Renal cortex interstitium (tissue), 11 donors: Measurements from ENCODE around the gene NAT8. TPM values are rescaled to one million over a fixed set of nuclear protein-coding genes. Genes with fewer than 3 reads are reported as not detected.

Source experiments
- DNase-seq, 11 donors: peaks; one replicate each; pipeline ENCODE4 v3.0.0-alpha.2; 2013; ENCODE audit warnings: low read depth in 9 of 11, low spot score in 4 of 11; ENCODE audit errors: extremely low read depth in 1 of 11
- polyA plus RNA-seq, 3 donors: library from polyadenylated mRNA; unstranded; fragments of 120-200 nt; gene quantifications; one replicate each; pipeline ENCODE4 v1.2.1, GENCODE V29; 2013; ENCODE audit not compliant: insufficient read length in 3 of 3

The NAT8 gene
- polyA plus RNA-seq, 3 donors, result 22.6 to 32.0 (median 28.2) TPM

DNA sequence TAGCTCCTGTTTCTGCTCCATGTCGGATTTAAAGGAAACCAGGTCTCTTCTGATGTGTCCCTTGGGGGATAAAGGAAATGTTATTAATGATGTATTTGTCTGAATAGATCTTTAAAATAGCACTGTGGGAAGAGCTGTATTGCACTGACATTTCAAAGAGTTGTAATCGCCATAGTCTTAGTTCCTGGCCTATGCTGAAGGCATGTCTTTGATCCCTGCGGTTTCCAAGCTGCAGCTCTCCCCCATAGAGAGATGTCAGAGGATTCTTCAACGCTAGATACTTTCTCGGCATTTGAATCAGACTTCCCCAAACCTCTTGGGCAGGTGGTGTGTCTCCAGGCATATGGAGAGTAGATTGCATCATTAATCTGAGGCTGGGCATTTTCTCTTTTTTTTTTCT is 40.4 kb downstream of the NAT8 start:
- no peak for DNase-seq

DNA sequence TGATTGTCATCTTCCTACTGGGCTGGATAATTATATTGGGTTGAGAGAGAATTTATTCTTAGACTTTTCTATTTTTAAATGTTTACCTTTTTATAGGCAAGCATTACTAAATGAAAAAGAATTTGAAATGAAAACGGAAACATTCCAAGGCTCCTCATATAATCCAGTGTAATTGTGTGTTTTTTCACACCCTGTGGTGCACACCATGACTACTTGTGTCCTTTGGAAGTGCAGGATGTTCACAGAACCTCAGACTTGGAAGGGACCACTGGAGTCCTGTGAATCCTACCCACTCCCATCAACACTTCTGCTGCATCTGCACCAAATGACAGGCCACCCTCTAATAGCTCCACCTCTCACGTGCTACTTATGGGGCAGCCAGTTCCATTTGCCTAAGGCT is 48.0 kb downstream of the NAT8 start:
- DNase-seq, result no peak

DNA sequence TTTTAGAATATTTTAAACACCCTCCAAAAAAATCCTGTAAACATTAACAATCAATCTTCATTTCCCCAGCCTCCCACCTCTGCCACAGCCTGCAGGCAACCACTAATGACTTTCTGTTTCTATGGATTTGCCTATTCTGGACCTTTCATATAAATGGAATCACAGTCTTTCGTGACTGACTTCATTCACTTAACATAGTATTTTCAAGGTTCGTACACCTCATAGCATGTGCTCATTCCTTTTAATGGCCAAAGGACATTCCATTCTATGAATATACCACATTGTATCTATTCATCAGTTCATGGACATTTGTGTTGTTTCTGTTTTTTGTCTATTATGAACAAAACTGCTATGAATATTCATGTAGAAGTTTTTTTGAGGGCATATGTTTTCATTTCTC is 48.5 kb downstream of the NAT8 start:
- DNase-seq, result no peak

Other genes starting within 250 kb of the NAT8 start
- gene TPRKB, start 94.9 kb upstream of the NAT8 start, polyA plus RNA-seq, result 10 to 100 TPM; 64.6 to 84.2 (median 75.5) TPM
- 10 to 100 TPM; 27.4 to 36.9 (median 36.4) TPM for gene DUSP11, start 137.7 kb upstream of the NAT8 start, polyA plus RNA-seq
- gene C2orf78, start 141.8 kb upstream of the NAT8 start, polyA plus RNA-seq, result not detected
- 10 to 100 TPM; 57.6 to 67.5 (median 58.6) TPM for gene STAMBP, start 186.5 kb upstream of the NAT8 start, polyA plus RNA-seq